SK-N-MC (cell line): ENCODE results near the gene NFATC1.

Source experiments
- EZH2 ChIP-seq: fragments of 200-600 bp; sonication (generic); IDR thresholded peaks from one replicate; pipeline ENCODE4 v1.6.1; 2017; ENCODE audit warnings: antibody characterized with exemption
- POLR2AphosphoS5 ChIP-seq: IDR thresholded peaks from 2 replicates; pipeline ENCODE4 v1.6.1; 2012; ENCODE audit warnings: mild to moderate bottlenecking, low read depth, low read length, borderline replicate concordance

DNA sequence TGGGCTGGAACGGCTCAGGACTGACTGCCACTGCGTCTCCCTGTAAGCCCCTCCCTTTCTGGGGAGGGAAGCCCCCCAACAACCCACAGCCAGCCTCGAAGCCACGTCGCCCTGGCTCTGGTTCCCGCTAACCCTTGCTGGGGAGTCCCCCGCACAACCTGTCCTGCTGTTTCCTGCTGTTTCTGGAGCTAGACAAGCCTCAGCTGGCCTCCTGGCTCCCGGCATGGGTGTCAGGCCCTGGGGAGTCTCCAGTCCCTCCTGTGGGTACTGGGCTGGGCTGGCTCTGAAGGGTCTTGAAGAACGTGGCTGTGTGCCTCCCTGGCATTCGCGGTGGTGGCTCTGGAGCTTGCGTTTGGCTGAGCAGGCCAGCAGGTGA is 20.9 kb downstream of the NFATC1 start:
- no peak for TF ChIP-seq EZH2
- TF ChIP-seq POLR2AphosphoS5, result no peak
